Measurements from ENCODE around the gene HSPD1.

GRCh38 chr2:197515739-197516392 is 16.2 kb upstream of the HSPD1 start, which contains the start of gene MOB4:
- TF ChIP-seq CTCF (IDR thresholded peaks at IDR 0.05) (no peak), SP1 (CRISPR knock-in tag; conservative IDR thresholded peaks at IDR 0.05) (peak; percentile 99), E2F5 (CRISPR knock-in tag; IDR thresholded peaks at IDR 0.05) (peak; percentile 88), FOXP4 (CRISPR knock-in tag; IDR thresholded peaks at IDR 0.05) (peak; percentile 93), NFYB (CRISPR knock-in tag; conservative IDR thresholded peaks at IDR 0.05; ENCODE audit: low read depth) (peak; percentile 10; the same call in 1 of the 2 replicates), MAX (CRISPR knock-in tag; IDR thresholded peaks at IDR 0.05) (peak; percentile 97), ZNF396 (CRISPR knock-in tag; IDR thresholded peaks at IDR 0.05; ENCODE audit: borderline replicate concordance) (no peak), ZNF121 (CRISPR knock-in tag; IDR thresholded peaks at IDR 0.05) (no peak), USF1 (CRISPR knock-in tag; IDR thresholded peaks at IDR 0.05) (peak; percentile 59; the same call in 1 of the 2 replicates), NR3C1 (CRISPR knock-in tag; conservative IDR thresholded peaks at IDR 0.05; ENCODE audit: low read depth) (no peak), USF2 (CRISPR knock-in tag; IDR thresholded peaks at IDR 0.05) (peak; percentile 69), HMGXB4 (CRISPR knock-in tag; IDR thresholded peaks at IDR 0.05) (peak; percentile 99)
